ENCODE measurements around the gene RPL12.

Gene RPL12

DNA sequence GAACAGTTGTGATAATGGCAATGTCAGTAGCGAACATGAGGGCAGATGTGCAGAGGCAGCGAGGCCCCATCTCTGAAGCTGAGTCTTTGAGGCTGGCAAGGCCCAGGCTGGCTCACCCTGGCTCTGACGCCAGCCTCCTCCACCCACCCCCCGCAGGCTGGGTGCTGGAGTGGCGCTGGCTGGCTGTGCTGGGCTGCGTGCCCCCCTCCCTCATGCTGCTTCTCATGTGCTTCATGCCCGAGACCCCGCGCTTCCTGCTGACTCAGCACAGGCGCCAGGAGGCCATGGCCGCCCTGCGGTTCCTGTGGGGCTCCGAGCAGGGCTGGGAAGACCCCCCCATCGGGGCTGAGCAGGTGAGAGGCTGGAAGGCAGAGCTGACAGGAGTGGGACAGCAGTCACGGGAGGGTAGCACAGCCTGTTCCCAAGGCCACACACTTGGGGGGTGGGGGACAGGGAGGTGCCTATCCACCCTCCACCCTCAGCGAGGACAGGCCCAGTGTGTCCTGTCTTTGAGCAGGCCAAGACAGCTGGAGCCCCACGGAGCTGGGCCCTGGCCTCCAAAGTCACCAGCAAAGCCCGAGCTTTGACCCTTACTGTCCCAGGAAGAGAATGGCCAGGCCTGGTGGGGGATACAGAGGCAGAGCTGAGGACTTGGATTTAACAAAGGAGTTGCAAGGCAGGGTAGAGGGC is 48.7 kb downstream of the RPL12 start:
- no peak for DNase-seq

- DNase-seq = no peak
Measured at GRCh38 chr9:127399736-127400269, 51.4 kb downstream of the RPL12 start.

GRCh38 chr9:127398715-127399400 is 52.3 kb downstream of the RPL12 start:
- DNase-seq = no peak

- no peak for DNase-seq
Measured at GRCh38 chr9:127398275-127398647, 52.9 kb downstream of the RPL12 start.

Data from activated CD4-positive, alpha-beta T cell treated with anti-CD3 and anti-CD28 coated beads for 1 hour (primary cell).